GM19324 (cell line): ENCODE results near the gene SIM2.

ENCODE experiments used
- ATAC-seq: cut with Tn5 transposase; IDR thresholded peaks from one replicate; pipeline ENCODE4 v1.9.1; 2021; ENCODE audit warnings: mild to moderate bottlenecking, moderate library complexity; ENCODE audit not compliant: unreplicated experiment, low FRiP score

SIM2 gene

GRCh38 chr21:36699546-36700294, 805 bp downstream of the SIM2 start:
- ATAC-seq = no peak

DNA sequence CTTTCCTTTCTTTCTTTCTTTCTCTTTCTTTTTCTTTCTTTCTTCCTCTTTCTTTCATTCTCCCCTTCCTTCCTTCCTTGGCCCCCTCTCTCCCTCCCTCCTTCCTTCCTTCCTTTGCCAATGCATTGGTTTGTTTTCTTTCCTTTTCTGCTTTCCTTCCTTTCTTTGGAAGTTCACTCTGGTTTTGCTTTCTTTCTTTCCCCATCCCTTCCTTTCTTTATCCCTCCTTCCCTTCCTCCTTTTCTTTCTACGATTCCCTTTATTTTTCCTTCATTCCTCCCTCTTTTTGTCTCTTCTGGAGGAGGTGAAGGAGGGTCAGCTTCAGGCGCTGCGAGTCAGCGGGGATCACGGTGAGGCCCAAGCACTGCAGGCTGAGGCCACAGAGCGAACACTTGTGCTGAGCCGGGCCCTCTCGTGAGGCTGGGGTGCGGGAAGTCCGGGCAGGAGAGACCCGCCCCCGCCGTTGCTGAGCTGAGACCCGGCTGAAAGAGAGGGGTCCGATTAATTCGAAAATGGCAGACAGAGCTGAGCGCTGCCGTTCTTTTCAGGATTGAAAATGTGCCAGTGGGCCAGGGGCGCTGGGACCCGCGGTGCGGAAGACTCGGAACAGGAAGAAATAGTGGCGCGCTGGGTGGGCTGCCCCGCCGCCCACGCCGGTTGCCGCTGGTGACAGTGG, 1.5 kb downstream of the SIM2 start:
- ATAC-seq = no peak

- ATAC-seq = no peak
These were observed 2.2 kb downstream of the SIM2 start for GRCh38 chr21:36700971-36701755.

DNA sequence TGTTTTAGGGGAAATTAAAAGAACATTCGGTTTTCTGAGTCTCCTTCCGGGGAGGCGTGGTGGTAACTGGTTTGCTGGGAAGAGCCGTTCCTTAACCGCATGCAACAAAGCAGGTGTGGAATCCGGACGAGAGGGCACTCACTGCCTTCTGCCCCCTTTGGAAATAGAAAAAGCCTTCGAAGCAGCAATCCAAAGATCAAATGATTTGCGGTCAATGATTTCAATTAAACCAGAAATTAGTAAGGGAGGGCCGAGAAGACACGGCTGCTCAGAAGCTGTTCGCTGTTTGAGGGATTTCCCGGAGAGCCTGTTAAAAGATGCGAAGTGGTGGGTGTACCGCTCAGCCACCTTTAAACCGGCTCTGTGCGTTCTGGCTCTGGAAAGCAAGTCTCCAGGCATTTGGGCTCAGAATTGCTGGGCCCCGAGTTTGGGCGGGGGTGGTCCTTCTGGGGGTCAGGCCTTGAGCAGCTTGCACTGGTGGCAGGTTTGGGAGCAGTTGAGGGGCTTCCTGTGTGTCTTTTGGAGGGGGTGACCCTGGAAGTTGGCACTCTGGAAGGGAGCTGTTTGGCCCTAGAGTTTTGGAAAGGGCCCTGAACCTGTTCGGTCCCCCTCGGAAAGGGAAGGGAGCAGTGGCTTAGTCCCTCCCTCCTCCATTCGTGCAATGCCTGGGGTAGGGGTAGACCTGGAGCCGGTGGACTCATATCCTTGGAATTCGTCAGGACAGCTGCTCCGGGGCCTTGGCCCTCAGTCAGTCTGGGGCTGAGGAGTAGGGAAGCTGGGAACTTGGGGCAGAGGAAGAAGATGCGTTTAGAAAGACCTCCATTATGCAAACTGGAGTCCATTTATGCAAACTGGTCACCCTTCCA, 3.1 kb downstream of the SIM2 start:
- ATAC-seq = no peak

GRCh38 chr21:36702622-36702968, 3.7 kb downstream of the SIM2 start:
- no peak for ATAC-seq

GRCh38 chr21:36703123-36703522, 4.2 kb downstream of the SIM2 start:
- ATAC-seq = no peak

GRCh38 chr21:36703626-36704280, 4.8 kb downstream of the SIM2 start:
- no peak for ATAC-seq

- no peak for ATAC-seq
These were observed 5.5 kb downstream of the SIM2 start for GRCh38 chr21:36704281-36704957.

GRCh38 chr21:36704958-36705678, 6.2 kb downstream of the SIM2 start:
- no peak for ATAC-seq

GRCh38 chr21:36705679-36706481, 7.0 kb downstream of the SIM2 start:
- ATAC-seq = no peak

DNA sequence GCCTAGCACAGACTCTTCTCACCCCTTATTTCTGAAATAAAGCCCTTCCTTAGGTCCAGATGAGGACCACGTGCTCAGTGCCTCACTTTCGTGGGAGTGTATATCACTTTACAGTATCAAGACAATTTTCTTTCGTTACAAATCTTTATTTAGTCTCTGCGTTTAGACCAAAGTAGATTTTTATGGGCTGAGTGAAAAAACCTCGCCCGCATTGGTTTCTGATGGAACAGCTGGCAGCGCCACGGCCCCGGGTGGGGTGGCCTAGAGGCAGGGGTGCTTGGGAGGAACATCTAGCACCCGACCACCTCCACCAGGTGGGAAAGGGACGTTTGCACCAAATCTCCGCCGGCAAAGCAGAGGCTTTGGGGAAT, 7.6 kb downstream of the SIM2 start:
- no peak for ATAC-seq

DNA sequence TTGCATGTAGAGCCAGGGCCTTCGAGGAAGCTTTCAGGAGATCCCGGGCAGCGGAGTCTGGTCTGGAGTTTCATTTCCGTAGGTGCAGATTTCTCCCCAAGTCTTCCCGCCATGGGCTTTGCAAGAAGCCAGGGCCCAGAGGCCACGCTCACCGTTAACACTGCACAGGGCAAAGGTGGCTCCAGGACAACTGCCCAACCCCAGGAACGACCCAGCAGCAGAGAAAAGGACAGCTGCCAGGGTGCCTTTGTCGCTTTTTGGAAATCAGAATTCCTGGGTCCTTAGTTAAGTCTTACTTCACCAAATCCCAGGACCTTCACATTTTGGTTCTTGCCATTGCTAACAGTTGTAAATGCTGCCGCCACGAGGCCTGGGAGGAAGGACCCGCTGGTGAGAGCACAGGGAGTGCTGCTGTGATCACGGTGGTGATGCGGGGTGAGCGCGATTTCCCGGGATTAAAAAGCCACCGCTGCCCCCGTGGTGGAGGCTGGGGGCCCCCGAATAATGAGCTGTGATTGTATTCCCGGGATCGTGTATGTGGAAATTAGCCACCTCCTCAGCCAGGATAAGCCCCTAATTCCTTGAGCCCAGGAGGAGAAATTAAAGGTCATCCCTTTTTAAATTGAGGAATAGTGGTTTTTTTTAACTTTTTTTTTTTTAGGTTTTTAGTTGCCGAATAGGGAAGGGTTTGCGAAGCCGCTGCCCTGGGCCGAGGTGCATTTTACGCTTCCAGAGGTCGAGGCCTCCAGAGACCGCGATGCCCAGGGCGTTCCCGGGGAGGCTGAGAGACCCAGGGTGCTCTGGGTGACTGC, 8.2 kb downstream of the SIM2 start:
- no peak for ATAC-seq

DNA sequence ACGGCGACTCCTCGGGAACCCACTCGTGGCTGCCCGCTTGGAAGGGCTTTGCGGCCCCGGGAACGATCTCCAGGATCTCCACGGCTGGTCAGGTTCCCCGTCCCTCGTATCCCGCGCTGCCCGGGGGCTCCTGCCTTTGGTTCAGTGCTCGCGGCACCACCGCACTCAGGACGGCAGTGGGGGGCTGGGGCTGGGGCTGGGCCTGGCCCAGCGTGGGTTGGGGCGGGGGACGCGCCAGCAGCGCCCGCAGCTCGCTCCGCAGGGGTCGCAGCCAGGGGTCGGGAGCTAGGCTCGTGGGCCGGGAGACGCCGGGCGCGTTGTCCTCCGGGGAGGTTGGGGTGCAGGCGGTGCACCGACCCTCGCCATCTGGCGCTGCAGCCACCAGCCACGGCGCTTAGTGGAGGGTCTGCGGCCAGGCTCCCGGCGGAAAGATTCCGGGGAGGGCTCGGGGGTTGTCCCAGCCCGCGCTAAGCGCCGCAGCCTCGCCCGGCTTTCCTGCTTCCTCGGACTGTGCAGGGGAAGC, 8.9 kb downstream of the SIM2 start:
- ATAC-seq = no peak

DNA sequence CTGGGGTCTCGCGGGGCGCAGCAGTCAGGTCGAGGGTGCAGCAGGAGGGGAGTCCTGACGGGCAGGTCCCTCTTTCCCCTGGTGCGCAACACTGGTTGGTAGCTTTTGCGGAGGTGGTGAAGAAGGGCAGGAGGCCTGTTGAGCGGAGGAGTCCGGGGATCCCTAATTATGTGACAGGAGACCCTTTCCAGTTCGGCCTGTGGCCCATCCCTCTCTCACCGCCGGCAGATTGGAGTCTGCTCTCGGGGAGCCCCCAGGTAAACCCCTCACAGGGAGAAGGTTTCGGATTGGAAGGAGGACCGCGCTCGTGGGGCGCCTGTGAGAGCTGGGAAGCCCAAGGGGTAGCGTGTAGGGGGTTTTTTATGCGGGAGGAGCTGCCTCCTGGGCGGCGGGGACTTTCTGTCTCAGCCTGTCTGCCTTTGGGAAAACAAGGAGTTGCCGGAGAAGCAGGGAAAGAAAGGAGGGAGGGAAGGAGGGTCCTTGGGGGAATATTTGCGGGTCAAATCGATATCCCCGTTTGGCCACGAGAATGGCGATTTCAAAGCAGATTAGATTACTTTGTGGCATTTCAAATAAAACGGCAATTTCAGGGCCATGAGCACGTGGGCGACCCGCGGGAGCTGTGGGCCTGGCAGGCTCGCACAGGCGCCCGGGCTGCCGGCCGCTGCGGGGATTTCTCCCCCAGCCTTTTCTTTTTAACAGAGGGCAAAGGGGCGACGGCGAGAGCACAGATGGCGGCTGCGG, 9.5 kb downstream of the SIM2 start:
- ATAC-seq = no peak

DNA sequence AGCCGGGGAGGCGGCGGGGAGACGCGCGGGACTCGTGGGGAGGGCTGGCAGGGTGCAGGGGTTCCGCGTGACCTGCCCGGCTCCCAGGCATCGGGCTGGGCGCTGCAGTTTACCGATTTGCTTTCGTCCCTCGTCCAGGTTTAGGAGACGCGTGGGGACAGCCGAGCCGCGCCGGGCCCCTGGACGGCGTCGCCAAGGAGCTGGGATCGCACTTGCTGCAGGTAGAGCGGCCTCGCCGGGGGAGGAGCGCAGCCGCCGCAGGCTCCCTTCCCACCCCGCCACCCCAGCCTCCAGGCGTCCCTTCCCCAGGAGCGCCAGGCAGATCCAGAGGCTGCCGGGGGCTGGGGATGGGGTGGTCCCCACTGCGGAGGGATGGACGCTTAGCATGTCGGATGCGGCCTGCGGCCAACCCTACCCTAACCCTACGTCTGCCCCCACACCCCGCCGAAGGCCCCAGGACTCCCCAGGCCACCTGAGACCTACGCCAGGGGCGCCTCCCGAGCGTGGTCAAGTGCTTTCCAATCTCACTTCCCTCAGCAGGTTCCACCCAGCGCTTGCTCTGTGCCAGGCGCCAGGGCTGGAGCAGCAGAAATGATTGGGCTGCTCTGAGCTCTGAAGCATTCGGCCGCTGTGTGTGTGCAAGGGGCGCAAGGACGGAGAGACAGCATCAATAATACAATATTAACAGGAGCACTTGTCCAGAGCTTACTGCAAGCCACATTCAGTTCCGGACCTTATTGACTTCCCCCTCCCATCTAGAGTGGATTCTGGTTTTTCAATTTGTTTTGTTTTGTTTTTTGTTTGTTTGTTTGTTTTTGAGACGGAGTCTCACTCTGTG, 10.3 kb downstream of the SIM2 start:
- ATAC-seq = no peak
